Urinary bladder (tissue), 4 donors: Measurements from ENCODE around the gene PEX10. TPM values are rescaled to one million over a fixed set of nuclear protein-coding genes. Genes with fewer than 3 reads are reported as not detected.
"Not testable (repeated sequence)": the region's sequence is repeated elsewhere in the genome, so short reads cannot be mapped to it uniquely, and the experiment has no call there.

Source experiments
- DNase-seq: peaks from one replicate; pipeline ENCODE4 v3.0.0-alpha.2; 2015; ENCODE audit errors: extremely low spot score
- H3K27ac ChIP-seq: one replicate; pipeline ENCODE4 v1.5.1; 2013; ENCODE audit warnings: low read depth, mild to moderate bottlenecking, moderate library complexity
- H3K36me3 ChIP-seq: one replicate; pipeline ENCODE4 v1.6.1; 2013; ENCODE audit warnings: mild to moderate bottlenecking, moderate library complexity; ENCODE audit not compliant: insufficient read depth
- H3K4me1 ChIP-seq: one replicate; pipeline ENCODE4 v1.6.1; 2013; ENCODE audit warnings: mild to moderate bottlenecking, moderate library complexity; ENCODE audit not compliant: insufficient read depth
- H3K4me3 ChIP-seq: one replicate; pipeline ENCODE4 v1.5.1; 2013; ENCODE audit warnings: low read depth, low read length
- WGBS: extraction: QIAGEN DNeasy Blood & Tissue Kit; methylation state at CpG from one replicate; pipeline ENCODE4 v1.1.7; 2013; 5-methylcytosine and 5-hydroxymethylcytosine counted together
- polyA plus RNA-seq: library from polyadenylated mRNA; stranded (reverse); fragments of 200-250 nt; gene quantifications from one replicate; pipeline ENCODE4 v1.2.3, GENCODE V29; 2013
- total RNA-seq: library from RNA; depleted of rRNA; stranded (reverse); fragments of >200 nt; gene quantifications from one replicate; pipeline ENCODE4 v1.2.3, GENCODE V29; 2014
- donor health status: healthy with polysubstance abuse.
- donor health status: healthy.

The PEX10 gene
- total and polyA plus RNA-seq, 2 donors, result 13.9 to 22.9 TPM

- DNase-seq, result no peak
- no peaks in the 10 kb centered on the region for H3K4me1 ChIP-seq
- WGBS, result 55% methylated on average over 18 of the region's 18 CpGs
- H3K4me3 ChIP-seq, result no peak overlapping the region
- peaks cover 2% of the 10 kb centered on the region for H3K36me3 ChIP-seq
- H3K27ac ChIP-seq, result no peak overlapping the region
These were observed 35.7 kb upstream of the PEX10 start for GRCh38 chr1:2448098-2448445.

DNA sequence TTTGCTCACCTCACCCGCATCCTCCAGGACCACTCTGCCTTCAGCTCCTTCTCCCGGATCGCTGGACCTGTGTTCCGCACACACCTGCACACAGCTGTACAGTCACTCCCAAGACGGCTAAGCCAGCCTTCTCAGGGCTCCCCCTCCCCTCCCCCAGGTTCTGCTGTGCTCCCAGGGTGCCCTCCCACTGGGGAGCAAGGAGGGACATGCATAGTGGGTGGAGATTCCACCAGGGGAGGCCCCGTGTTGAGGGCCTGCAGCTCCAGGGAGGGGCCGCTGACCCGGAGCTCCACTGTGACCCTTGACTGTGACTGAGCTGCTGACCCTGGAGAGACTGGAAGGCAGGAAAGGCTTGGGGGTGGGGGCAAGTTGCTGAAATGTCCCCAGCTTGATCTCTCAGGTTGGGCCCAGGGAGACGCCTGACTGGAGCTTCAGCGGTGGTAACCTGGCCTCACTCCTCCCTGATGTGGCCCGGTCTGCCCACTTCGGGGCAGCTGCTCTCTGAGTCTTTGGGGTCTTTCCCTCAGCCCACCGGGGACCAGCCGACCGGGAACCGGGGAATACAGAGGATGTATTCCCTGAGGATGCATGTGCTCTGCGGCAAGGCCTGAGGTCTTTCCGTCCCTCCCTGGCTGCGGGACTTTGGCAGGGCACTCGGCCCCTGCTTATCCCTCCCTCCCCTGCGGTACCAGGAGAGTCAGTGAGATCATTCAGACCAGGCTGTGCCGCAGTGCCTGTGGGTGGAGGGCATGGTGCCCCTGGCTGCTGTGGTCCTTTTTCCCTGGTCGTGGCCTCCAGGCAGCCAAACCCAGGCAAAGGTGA, 35.1 kb upstream of the PEX10 start:
- no peak overlapping the region for H3K27ac ChIP-seq
- no peak for DNase-seq
- peaks cover under 1% of the 10 kb centered on the region for H3K36me3 ChIP-seq
- no peak overlapping the region for H3K4me3 ChIP-seq
- 66% methylated on average over 23 of the region's 23 CpGs for WGBS
- H3K4me1 ChIP-seq, result no peaks in the 10 kb centered on the region

GRCh38 chr1:2446861-2447260, 34.5 kb upstream of the PEX10 start:
- Histone ChIP-seq H3K4me1 (no peaks in the 10 kb centered on the region), H3K4me3 (no peak overlapping the region), H3K36me3 (no peaks in the 10 kb centered on the region), H3K27ac (no peak overlapping the region)
- 49% methylated on average over 9 of the region's 9 CpGs for WGBS
- no peak for DNase-seq

- WGBS, result 18% methylated on average over 13 of the region's 13 CpGs
- Histone ChIP-seq H3K27ac (no peak overlapping the region), H3K36me3 (no peaks in the 10 kb centered on the region), H3K4me3 (no peak overlapping the region), H3K4me1 (no peaks in the 10 kb centered on the region)
- DNase-seq, result no peak
These were observed 34.0 kb upstream of the PEX10 start for GRCh38 chr1:2446394-2446793.

DNA sequence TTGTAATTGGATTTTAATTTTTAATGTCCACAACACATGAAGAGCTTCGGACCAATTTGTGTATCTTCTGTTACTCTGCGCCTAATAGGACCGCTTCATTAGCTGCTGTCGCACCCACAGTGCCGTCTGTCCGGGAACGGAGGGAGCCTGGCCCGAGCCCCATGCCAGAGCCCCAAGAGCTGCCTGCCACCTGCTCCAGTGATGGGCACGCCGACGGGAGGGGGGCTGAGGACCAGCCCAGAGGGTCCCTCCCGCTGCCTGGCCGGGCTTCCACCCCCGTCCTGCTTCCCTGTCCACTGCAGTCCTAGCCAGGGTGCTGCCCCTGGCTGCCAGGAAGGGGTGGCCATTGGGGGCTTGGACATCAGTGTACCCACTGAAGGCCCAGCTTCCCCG, 33.5 kb upstream of the PEX10 start:
- Histone ChIP-seq H3K27ac (no peak overlapping the region), H3K4me3 (no peak overlapping the region), H3K36me3 (no peaks in the 10 kb centered on the region), H3K4me1 (no peaks in the 10 kb centered on the region)
- DNase-seq, result no peak
- WGBS, result 78% methylated on average over 15 of the region's 15 CpGs

DNA sequence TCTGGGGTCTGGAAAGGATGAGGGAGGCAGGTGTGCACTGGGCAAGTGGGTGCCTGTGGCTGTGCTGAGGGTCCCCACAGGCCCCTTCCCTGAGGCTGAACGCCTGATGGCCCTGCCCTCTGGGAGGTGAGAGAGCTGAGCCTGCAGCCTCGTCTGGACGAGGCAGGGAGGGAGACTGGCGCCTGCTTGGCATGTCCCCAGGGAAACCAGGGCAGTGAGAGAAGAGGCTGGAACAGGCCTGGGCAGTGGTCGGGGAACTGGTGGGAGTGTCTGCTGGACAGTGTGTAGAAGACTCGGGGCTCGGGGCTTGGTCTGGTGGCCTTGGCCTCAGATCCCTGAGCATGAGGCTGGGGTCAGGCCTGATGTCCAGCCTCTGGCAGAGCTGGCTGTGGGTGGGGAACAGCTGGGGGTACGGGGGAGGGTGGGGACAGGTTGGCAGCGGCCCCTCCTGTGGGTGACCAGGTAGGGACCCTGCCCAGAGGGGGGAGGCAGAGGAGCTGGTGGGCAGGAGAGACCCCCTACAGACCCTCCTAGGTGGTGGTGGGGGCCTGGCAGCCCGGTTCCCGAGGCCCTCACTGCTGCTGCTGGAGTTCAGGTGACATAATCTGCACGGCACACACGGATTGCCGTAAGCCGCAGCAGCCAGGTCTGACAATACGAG, 32.9 kb upstream of the PEX10 start:
- no peak for DNase-seq
- Histone ChIP-seq H3K36me3 (no peaks in the 10 kb centered on the region), H3K4me3 (no peak overlapping the region), H3K4me1 (no peaks in the 10 kb centered on the region), H3K27ac (no peak overlapping the region)
- 71% methylated on average over 16 of the region's 16 CpGs for WGBS

DNA sequence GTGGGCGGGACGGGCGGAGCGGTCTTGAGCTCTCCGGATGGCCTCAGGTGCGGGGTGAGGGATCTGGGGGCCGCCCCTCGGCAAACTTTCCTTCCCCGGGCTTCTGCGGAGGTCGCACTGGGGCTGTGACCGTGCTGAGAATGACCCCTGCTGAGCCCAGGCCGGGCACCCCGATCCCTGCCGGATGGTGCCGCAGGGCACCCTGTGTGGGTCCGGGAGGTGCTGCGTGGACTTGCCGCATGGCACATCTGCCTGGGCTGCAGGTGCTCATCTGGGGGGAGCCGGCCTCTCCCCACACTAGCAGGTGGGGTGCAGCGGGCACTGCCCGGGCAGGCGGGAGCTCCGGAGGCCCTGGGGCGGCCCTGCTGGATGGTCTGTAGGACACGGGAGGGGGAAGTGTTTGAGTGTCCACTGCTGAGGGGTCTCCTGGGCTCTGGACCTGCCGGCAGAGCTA, 31.8 kb upstream of the PEX10 start:
- 40% methylated on average over 27 of the region's 27 CpGs for WGBS
- no peak for DNase-seq
- Histone ChIP-seq H3K36me3 (no peaks in the 10 kb centered on the region), H3K4me1 (no peaks in the 10 kb centered on the region), H3K4me3 (no peak overlapping the region), H3K27ac (no peak overlapping the region)

GRCh38 chr1:2443277-2444137, 31.1 kb upstream of the PEX10 start:
- no peak for DNase-seq
- 5% methylated on average over 106 of the region's 107 CpGs for WGBS
- H3K4me1 ChIP-seq, result no peaks in the 10 kb centered on the region
- no peak overlapping the region for H3K27ac ChIP-seq
- no peaks in the 10 kb centered on the region for H3K36me3 ChIP-seq
- no peak overlapping the region for H3K4me3 ChIP-seq

DNA sequence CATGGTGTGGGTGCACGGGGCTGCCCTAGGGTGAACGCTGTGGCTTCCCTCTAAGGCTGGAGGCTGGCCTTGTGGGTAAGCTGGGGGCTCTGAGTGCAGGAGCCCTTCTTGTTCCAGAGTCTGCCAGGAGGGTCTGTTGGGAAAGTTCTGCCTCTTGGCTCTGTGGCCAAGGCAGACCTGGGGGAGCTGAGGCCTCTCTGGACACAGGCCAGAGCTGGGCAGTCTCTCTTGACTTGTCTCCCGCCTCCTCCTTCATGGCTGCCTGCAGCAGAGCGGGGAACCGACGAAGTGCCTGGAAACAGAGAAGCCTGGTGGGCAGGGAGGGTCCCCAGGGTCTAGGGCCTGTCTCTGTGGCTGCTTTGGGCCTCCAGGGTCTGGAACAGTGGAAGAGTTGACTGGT, 30.3 kb upstream of the PEX10 start:
- Histone ChIP-seq H3K36me3 (no peaks in the 10 kb centered on the region), H3K4me3 (no peak overlapping the region), H3K4me1 (no peaks in the 10 kb centered on the region), H3K27ac (no peak overlapping the region)
- no peak for DNase-seq
- 40% methylated on average over 6 of the region's 6 CpGs for WGBS

- Histone ChIP-seq H3K36me3 (no peaks in the 10 kb centered on the region), H3K4me1 (no peaks in the 10 kb centered on the region), H3K27ac (no peak overlapping the region), H3K4me3 (no peak overlapping the region)
- WGBS, result 57% methylated on average over 13 of the region's 13 CpGs
- no peak for DNase-seq
These were observed 29.4 kb upstream of the PEX10 start for GRCh38 chr1:2441746-2442145.

GRCh38 chr1:2440346-2440745, 28.0 kb upstream of the PEX10 start:
- DNase-seq, H3K4me3 ChIP-seq, H3K27ac ChIP-seq, H3K4me1 ChIP-seq, H3K36me3 ChIP-seq: not testable (repeated sequence)
- WGBS, result 91% methylated on average over 23 of the region's 23 CpGs

GRCh38 chr1:2439369-2439768, 27.0 kb upstream of the PEX10 start:
- Histone ChIP-seq H3K4me3 (no peak overlapping the region), H3K4me1 (no peaks in the 10 kb centered on the region), H3K36me3 (no peaks in the 10 kb centered on the region), H3K27ac (no peak overlapping the region)
- DNase-seq, result no peak
- 70% methylated on average over 15 of the region's 15 CpGs for WGBS

- Histone ChIP-seq H3K4me3 (no peak overlapping the region), H3K4me1 (no peaks in the 10 kb centered on the region), H3K27ac (no peak overlapping the region), H3K36me3 (no peaks in the 10 kb centered on the region)
- WGBS, result 89% methylated on average over 14 of the region's 14 CpGs
- no peak for DNase-seq
These were observed 26.3 kb upstream of the PEX10 start for GRCh38 chr1:2438641-2439040.

- Histone ChIP-seq H3K27ac (no peak overlapping the region), H3K4me1 (no peaks in the 10 kb centered on the region), H3K36me3 (no peaks in the 10 kb centered on the region), H3K4me3 (no peak overlapping the region)
- WGBS, result 50% methylated on average over 15 of the region's 15 CpGs
- no peak for DNase-seq
These were observed 25.7 kb upstream of the PEX10 start for GRCh38 chr1:2438038-2438437.
